GM20431 (cell line): ENCODE results near the gene TBX2.

Source experiments
- in situ Hi-C: fragments of 300-500 bp; cut with MseI, MboI; formaldehyde crosslinking; loops from one replicate; pipeline ENCODE4 v1.15.0; 2020; ENCODE audit warnings: low sequenced_read_pairs; ENCODE audit not compliant: unreplicated experiment

The TBX2 gene

GRCh38 chr17:61368049-61368831 is 31.4 kb upstream of the TBX2 start:
- in situ Hi-C loops = no loop called here

GRCh38 chr17:61368832-61369450 is 30.7 kb upstream of the TBX2 start:
- in situ Hi-C loops = no loop called here

DNA sequence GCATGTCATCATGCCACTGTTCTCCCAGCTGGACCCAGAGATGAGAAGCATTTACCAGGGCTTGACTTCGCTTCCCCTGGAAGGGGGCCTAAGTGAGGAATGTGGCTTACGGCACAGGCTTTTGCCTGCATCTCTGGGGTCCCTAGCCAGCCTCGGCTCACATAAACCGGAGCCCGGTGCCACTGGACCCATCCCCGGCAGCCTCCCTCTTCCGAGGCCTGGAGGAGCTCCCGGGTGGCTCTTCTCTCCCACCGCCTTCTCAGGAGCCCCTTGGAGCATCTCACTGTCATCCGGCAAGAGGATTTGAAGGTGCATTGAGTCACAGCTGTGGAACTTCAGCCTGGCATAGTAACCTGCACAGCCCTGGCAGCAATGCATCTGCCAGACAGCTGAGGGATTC is 29.9 kb upstream of the TBX2 start:
- in situ Hi-C loops = no loop called here

- in situ Hi-C loops = no loop called here
Measured at GRCh38 chr17:61371179-61371578, 28.5 kb upstream of the TBX2 start.

DNA sequence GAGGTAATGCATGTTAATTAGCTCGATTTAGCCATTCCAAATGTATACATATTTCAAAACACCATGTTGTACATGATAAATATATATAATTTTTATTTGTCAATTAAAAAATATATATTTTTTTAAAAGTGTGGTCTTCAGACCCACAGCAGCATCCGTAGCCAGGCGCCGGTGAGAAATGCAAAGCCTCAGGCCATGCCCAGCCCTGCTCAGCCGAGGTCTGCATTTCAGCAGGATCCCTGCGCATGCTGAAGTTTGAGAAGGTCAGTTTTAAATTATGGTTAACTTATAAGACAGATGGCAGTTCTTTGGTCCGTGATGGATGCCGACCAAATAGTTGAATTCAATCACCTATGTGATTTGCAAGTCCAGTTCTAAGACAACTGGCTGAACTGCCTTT is 28.0 kb upstream of the TBX2 start:
- in situ Hi-C loops = no loop called here

DNA sequence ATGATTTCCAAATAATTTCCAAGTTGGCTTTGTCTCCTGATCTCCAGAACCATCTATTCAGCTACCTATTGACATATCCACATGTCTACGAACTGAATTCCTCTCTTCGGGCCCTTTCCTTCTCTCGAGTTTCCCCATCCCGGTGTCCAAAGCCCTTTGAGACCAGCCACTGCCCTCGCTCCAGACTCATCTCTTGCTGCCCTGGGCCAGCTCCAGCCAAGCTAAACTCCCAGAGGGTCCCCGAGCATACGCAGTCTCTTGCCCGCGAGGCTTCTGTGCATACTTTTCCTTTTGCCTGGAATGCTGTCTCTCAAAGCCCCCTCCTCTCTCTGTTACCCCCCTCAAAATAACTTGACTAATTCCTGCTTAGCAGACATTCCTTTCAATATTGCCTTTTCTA is 27.2 kb upstream of the TBX2 start:
- in situ Hi-C loops = no loop called here

GRCh38 chr17:61376931-61377838 is 22.5 kb upstream of the TBX2 start:
- in situ Hi-C loops = loop anchor here (25.0 kb wide), 2 partner anchors 390 to 665 kb away; no protein-coding TSS in a partner anchor

GRCh38 chr17:61378658-61379456 is 20.8 kb upstream of the TBX2 start:
- in situ Hi-C loops = loop anchor here (25.0 kb wide), 2 partner anchors 392 to 667 kb away; no protein-coding TSS in a partner anchor

- in situ Hi-C loops = loop anchor here (25.0 kb wide), 2 partner anchors 392 to 667 kb away; no protein-coding TSS in a partner anchor
Measured at GRCh38 chr17:61379457-61380216, 20.0 kb upstream of the TBX2 start.

DNA sequence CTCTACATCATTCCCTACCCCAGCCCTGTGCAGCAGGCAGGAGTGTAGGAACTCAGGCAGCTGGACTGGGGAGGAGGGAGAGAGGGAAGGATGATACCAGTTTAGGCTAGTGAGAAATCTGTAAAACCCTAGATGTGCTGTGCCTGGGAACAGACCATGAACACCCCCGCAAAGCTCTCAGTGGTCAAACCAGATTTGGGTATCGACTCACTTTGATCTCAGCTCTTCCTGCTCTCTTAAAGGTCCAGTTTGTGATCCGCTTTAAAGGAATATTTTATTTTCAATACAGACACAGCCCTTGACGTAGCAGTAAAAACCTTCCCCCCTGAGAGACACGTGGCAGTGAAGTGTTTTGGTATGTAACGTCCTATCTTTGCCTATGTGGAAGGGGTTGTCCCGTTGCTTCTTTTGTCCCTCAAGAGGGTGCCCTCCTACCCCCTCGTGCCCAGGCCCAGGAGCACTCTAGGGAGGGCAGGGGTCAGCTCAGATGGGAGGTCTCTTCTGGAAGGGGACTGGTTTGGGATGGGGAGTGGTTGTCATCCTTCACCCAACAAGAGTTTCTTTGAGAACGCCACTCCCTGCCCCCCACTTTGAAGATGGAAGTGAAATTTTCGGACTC is 19.3 kb upstream of the TBX2 start:
- in situ Hi-C loops = loop anchor here (25.0 kb wide), 2 partner anchors 393 to 668 kb away; no protein-coding TSS in a partner anchor

- in situ Hi-C loops = loop anchor here (25.0 kb wide), 2 partner anchors 394 to 669 kb away; no protein-coding TSS in a partner anchor
Measured at GRCh38 chr17:61380836-61381525, 18.7 kb upstream of the TBX2 start.

DNA sequence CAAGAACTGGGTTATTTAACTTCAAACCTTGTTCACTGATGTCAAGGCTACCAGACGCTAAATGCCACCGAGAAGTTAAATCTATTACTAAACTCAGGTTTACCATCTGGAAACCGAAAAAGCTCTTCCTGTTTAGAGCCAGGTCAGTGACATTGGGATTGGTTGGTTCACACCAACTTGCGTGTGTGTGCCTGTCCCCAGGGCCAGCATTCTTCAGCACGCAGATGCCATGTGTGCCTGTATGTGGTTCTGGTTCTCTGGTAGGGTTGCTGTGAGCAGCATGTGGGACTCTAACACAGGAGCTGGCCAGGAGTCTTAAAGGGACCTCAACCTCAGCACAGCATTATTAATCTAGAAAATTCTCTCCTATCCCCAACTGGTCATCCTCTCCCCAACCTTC is 18.1 kb upstream of the TBX2 start:
- in situ Hi-C loops = loop anchor here (25.0 kb wide), 2 partner anchors 394 to 669 kb away; no protein-coding TSS in a partner anchor

GRCh38 chr17:61382796-61383688 is 16.6 kb upstream of the TBX2 start:
- in situ Hi-C loops = loop anchor here (25.0 kb wide), 2 partner anchors 396 to 671 kb away; no protein-coding TSS in a partner anchor

DNA sequence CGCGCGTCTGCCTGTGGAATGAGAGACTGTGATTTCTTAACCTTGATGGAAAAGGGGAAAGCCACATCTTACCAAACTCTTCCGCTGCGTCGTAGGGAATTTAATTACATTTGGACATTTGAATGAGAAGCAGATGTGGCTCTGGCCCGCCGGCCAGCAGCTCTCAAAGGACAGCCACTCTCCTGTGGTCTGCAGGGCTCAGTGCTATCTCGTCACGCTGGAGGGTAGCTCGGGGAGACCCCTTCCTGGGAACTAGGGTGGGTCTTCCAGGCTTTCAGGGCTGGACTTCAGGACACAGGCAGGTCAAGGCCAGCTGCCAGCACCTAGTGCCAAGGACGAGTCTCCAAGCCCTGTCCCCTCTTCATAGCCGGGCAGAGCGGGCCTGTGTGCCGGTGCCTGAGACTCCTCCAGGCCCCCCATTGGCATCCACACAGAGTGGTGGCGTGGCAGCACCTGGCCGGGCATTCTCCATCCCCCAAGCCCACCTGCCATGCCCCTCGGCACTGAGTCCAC is 15.9 kb upstream of the TBX2 start:
- in situ Hi-C loops = loop anchor here (25.0 kb wide), 2 partner anchors 396 to 671 kb away; no protein-coding TSS in a partner anchor

DNA sequence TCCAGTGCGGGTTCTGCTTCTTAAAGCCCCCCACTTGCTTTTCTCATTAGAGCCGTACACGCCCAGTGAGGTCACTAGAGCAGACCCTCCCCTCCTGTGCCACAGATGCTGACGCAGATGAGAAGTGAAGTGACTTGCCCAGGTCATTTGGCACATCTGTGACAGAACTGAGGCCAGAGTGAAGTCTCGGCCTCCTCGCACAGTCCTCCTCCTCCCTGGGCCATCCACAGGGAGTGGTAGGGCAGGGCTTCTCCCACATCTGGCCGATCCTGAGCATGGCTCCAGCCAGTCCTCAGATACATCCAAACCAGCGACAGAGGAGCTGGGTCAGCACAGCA is 15.3 kb upstream of the TBX2 start:
- in situ Hi-C loops = loop anchor here (25.0 kb wide), 2 partner anchors 397 to 672 kb away; no protein-coding TSS in a partner anchor
